ENCODE results near the gene HENMT1.
A peak's percentile ranks its signal among the peaks of the same experiment; 100 is the strongest.
"Not testable (repeated sequence)": the region's sequence is repeated elsewhere in the genome, so short reads cannot be mapped to it uniquely, and the experiment has no call there.

The HENMT1 gene

GRCh38 chr1:108661030-108661609, at the start of gene HENMT1:
Gene HENMT1, minus strand, starts transcription at chr1:108661093. Its CDS starts 1,209 bp downstream, at chr1:108659884.
- peak; percentile 74 for DNase-seq

GRCh38 chr1:108708691-108709660, 48.1 kb upstream of the HENMT1 start:
- peak; percentile 64 for DNase-seq

GRCh38 chr1:108706643-108707042, 45.8 kb upstream of the HENMT1 start:
- DNase-seq = no peak

DNA sequence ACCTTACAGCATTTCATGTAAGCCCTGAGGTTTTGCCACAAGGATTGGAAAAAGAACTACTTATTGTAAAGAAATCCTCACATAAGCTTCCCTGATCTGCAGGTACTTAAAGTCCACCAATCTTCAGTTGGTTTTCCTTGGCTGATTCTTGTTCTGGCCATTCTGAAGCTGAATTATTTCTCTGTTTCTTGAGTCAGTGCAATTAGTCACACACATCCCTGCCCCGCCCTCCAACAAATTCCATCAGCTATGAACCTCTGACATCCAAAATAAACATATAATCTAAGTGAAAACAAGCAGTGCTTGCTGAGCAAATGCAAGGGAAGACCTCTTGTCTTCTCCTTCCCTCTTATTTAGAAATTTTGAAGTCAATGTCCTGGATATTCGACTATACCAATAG, 43.6 kb upstream of the HENMT1 start:
- DNase-seq = no peak

GRCh38 chr1:108703939-108704338, 43.0 kb upstream of the HENMT1 start:
- DNase-seq = no peak

GRCh38 chr1:108702109-108702508, 41.2 kb upstream of the HENMT1 start:
- not testable (repeated sequence) for DNase-seq

DNA sequence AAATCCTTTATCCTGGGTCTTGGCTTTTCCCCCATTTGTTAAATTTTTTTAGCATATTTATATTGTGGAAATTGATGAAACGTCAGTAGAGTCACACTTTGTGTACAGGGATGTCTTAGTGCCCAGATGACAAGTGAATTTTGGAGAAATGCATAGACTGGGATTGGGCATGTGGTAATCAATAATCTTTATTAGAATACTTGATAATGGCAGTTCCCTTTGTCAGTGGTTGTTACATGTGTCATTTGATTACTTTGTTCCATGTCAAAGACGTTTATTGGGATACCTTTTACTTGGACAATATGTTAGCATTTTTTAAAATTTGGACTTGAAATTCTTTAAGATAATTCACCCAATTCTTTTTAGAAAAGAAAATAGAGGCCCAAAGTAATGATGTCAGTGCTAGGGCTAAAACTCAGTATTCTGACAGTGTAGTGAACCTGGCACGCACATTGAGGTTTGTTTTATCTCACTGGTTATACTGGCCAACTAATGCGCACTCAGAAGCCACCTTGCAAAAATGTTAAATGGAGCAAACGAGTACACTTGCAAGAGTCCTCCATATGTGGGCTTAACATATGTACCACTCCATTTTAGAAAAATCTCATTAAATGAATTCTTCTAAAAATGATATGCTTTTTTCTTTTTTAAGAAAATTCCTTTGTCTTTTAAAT, 40.4 kb upstream of the HENMT1 start:
- DNase-seq = no peak

GRCh38 chr1:108699375-108700332, 38.8 kb upstream of the HENMT1 start:
- DNase-seq = no peak

DNA sequence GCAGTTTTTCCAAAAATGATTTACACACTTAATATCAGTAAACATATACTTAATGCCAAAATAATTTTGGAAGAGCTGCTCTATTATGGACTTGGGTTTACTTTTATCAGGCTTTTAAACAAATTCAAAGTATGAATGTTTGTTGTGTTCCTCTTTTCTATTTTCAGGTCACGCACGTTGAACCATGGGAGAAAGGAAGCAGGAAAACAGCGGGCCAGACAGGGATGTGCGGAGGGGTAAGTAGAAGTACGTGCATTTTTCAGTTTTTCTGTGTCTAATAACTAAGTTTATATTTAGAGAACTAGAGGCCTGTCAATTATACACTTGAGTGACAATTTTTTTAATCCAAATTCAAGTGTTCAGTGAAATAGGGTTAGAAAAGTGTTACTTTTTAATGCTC, 34.6 kb upstream of the HENMT1 start:
- no peak for DNase-seq

- DNase-seq = peak; percentile 72
Observed at GRCh38 chr1:108692724-108693655, 32.1 kb upstream of the HENMT1 start.

DNA sequence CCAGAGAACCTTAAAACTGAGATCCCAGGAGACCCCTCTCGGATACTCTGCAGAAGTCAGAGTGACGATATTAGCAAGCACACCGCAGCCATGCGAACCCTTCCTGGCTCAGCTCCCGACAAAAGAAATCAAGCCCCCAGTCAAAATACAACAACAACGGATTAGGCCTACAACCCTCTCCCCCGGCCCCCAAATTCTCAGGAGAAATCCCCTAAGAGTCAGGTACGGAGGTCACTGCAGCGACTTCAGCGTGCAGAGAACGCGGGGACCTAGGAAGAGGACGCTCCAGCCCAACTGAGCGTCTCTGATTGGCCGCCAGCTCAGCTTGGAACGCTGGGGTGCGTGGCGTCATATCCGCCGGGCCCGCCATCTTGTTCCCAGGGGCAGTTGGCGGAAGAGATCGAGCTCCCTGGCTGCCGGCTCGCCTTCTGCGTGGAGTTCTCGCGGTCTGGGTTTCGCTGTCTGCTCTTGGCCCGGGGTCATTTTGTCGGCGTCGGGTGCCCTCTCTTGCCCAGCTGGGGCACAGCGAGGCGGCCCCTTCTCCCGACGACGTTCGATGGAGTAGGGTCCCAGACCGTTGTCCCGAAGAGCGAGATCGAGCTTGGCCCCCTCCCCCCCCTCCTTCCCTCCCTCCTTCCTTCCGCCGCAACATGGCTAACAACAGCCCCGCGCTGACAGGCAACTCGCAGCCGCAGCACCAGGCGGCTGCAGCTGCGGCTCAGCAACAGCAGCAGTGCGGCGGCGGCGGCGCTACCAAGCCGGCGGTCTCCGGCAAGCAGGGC, 31.2 kb upstream of the HENMT1 start, which contains the start of gene PRPF38B:
PRPF38B (plus strand) TSS at position 369 of the 782 bp plus-strand sequence; CDS start at position 651, 282 bp downstream.
- DNase-seq = peak; percentile 91

- no peak for DNase-seq
Observed at GRCh38 chr1:108691128-108691941, 30.4 kb upstream of the HENMT1 start.

GRCh38 chr1:108686614-108687313, 25.9 kb upstream of the HENMT1 start:
- no peak for DNase-seq

DNA sequence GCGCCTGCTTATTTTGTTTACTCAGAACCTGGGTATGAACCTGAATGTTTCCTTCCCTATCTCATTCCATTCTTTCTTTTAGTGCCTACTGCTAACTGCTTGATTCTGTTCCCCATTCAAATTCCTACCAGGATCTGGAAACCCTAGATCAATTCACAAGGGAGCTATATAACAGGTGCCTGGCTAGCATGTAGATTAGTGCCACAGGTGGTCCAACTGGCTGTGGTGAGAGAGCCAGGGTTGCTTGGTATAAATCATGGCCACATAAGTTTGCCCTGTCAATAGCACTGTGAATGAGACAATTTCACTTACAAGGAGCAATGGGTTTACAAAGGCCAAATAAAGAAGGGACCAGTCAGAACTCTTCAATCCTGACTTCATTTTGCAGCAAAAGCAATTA, 24.6 kb upstream of the HENMT1 start:
- DNase-seq = no peak

DNA sequence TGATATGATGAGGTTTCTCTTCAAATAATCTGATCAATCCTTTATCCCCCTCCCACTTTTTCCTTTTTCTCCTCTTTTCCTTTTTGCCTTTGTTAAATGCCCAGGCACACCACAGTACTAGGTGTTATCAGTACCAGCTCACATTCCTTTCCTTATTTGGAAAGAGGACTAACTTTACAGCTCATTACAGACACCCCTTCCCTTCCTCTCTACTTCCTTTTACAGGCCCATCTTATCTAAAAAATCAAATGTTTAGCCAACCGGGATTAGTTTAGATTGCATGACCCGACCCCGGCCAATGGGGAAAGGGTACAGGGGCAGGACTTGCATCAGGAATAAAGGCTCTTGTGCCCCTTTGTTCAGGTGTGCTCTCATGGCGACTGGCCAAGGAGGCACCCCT, 20.8 kb upstream of the HENMT1 start:
- not testable (repeated sequence) for DNase-seq

GRCh38 chr1:108679586-108680213, 18.8 kb upstream of the HENMT1 start:
- DNase-seq = no peak

- no peak for DNase-seq
Observed at GRCh38 chr1:108678706-108679105, 17.8 kb upstream of the HENMT1 start.

- DNase-seq = no peak
Observed at GRCh38 chr1:108671143-108671542, 10.2 kb upstream of the HENMT1 start.
